Heart left ventricle (tissue), 13 donors: Measurements from ENCODE around the gene PGS1.

Source experiments
- POLR2A ChIP-seq, 2 donors: fragments of 450-650 bp; IDR thresholded peaks; one replicate each; pipeline ENCODE4 v1.6.1; 2017; ENCODE audit warnings: antibody characterized with exemption in 2 of 2, mild to moderate bottlenecking in 2 of 2, moderate library complexity in 2 of 2
- TF ChIP-seq, protein P1 (sequence below), 12 donors: fragments of 200-600 bp; sonication (generic) in 4 of 12; IDR thresholded peaks; one replicate each; pipeline versions ENCODE4 v1.5.0 to v1.8.0; 2018 to 2022; ENCODE audit warnings: antibody characterized with exemption in 12 of 12, mild to moderate bottlenecking in 5 of 12
- donor health status: ischemic (EF 13 %, LVEDD 7.1; RV severe dilation, severe dysfunction).
- donor health status: DM: no; HTN: yes; CAD: no.
- donor health status: DM: no; HTN: no; CAD: no.
- donor health status: ischemic (EF 25% LVEDD 6.9; RV normal size, moderate dysfunction).
- donor health status: ischemic (EF 25% LVEDD 5.7; RV mildly dilated, moderate dysfunction).
- donor health status: ischemic (EF 35%, LVEDD 5.7; RV mildly dilated, moderate dysfunction).
- donor health status: nonischemic (EF 11% LVEDD 7.7; RV severe dilation, severe dysfunction).
- donor health status: DM: yes; HTN: yes; CAD: no.
- donor health status: PGD.
- donor health status: ischemic (EF 29% LVEDD 5.4; RV normal size, mild dysfunction).
- donor health status: nonischemic (EF 23%, LVEDD 6.1; RV moderate dilation, normal function).

DNA sequence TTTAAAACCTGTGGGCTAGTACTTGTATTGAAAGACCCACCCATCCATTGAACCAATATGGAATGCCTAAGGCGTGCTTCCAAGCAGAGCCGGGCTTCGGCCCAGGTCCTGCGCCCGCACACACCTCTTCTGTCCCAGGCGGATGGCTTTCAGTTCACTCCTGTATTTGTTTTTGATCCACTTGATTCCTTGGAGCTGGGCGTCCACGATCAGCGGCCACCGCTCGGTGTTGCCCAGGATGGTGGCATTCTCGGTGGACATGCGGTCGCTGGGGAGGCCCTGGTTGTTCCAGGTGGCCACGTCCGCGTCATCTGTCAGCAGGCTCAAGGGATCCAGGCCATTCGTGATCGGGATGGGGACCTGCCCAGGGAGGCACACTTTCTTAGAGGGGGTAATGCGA lies 75.9 kb downstream of the PGS1 start:
- no peak for TF ChIP-seq POLR2A (IDR thresholded peaks at IDR 0.05)
- TF ChIP-seq, protein P1, sequence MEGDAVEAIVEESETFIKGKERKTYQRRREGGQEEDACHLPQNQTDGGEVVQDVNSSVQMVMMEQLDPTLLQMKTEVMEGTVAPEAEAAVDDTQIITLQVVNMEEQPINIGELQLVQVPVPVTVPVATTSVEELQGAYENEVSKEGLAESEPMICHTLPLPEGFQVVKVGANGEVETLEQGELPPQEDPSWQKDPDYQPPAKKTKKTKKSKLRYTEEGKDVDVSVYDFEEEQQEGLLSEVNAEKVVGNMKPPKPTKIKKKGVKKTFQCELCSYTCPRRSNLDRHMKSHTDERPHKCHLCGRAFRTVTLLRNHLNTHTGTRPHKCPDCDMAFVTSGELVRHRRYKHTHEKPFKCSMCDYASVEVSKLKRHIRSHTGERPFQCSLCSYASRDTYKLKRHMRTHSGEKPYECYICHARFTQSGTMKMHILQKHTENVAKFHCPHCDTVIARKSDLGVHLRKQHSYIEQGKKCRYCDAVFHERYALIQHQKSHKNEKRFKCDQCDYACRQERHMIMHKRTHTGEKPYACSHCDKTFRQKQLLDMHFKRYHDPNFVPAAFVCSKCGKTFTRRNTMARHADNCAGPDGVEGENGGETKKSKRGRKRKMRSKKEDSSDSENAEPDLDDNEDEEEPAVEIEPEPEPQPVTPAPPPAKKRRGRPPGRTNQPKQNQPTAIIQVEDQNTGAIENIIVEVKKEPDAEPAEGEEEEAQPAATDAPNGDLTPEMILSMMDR (IDR thresholded peaks at IDR 0.05) = no peak
